Measurements from ENCODE around the gene CENPX. TPM values are rescaled to one million over a fixed set of nuclear protein-coding genes. Genes with fewer than 3 reads are reported as not detected.
A peak's percentile ranks its signal among the peaks of the same experiment; 100 is the strongest.
"Not testable (repeated sequence)": the region's sequence is repeated elsewhere in the genome, so short reads cannot be mapped to it uniquely, and the experiment has no call there.

The CENPX gene
- total RNA-seq, 2 experiments from 2014 or later, result 57.3 to 73.0 TPM

DNA sequence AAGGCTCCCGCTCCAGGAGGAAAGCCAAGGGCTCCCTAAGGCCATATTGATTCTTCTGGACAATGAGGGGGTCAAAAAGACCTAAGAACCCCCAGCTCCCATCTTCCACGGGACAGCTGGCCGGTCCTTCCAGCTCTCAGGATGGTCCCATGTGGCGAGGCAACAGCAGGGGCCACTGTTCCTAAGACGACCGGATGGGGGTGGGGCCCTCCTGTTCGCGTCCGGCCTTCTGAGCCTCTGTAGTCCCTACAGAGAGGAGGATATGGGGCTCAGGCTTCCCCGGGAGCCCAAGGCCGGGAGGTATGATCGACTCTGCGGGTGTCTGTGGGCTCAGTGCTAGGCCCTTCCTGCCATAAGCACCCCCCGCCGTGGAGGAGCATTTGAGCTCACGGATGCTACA is 20.8 kb upstream of the CENPX start:
- Mint-ChIP-seq H3K9me3 (no peaks in the 10 kb centered on the region), H3K36me3 (ENCODE audit: low read depth) (peaks cover 3% of the 10 kb centered on the region), H3K27me3 (no peaks in the 10 kb centered on the region), H3K4me1 (peaks cover 6% of the 10 kb centered on the region), H3K27ac (no peak overlapping the region), H3K4me3 (no peak overlapping the region)
- CTCF ChIA-PET, result interaction anchor here (1.6 to 2.2 kb wide), 2 partner anchors 13 to 63 kb away, joined by 4 read pairs; no protein-coding TSS in a partner anchor
- no peak for DNase-seq
- POLR2A ChIA-PET, result interaction anchor here (0.6 kb wide), 1 partner anchor 13 kb away, joined by 3 read pairs; no protein-coding TSS in a partner anchor

DNA sequence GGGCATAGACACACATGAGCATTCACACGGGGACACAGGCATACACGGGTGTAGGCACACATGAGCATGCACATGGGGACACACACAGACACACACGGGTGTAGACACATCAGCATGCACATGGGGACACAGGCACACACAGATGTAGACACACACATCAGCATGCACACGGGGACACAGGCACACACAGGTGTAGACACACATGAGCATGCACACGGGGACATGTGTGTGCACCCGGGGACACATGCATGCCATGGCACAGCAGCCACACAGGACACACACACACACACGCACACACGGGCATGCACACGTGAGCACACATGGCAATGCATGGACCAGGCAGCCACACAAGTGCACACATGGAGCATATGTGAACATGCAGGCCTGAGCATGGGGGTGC is 20.0 kb upstream of the CENPX start:
- H3K9me3 Mint-ChIP-seq, result no peaks in the 10 kb centered on the region
- no peak overlapping the region for H3K4me3 Mint-ChIP-seq
- POLR2A ChIA-PET, result interaction anchor here (0.6 kb wide), 1 partner anchor 549 kb away, joined by 3 read pairs; no protein-coding TSS in a partner anchor
- H3K4me1 Mint-ChIP-seq, result peaks cover 11% of the 10 kb centered on the region
- no peak overlapping the region for H3K27ac Mint-ChIP-seq
- no peak for DNase-seq
- H3K36me3 Mint-ChIP-seq (ENCODE audit: low read depth), result peaks cover 2% of the 10 kb centered on the region
- no peaks in the 10 kb centered on the region for H3K27me3 Mint-ChIP-seq
- CTCF ChIA-PET, result interaction anchor here (2.2 kb wide), 1 partner anchor 12 kb away, joined by 4 read pairs; no protein-coding TSS in a partner anchor

DNA sequence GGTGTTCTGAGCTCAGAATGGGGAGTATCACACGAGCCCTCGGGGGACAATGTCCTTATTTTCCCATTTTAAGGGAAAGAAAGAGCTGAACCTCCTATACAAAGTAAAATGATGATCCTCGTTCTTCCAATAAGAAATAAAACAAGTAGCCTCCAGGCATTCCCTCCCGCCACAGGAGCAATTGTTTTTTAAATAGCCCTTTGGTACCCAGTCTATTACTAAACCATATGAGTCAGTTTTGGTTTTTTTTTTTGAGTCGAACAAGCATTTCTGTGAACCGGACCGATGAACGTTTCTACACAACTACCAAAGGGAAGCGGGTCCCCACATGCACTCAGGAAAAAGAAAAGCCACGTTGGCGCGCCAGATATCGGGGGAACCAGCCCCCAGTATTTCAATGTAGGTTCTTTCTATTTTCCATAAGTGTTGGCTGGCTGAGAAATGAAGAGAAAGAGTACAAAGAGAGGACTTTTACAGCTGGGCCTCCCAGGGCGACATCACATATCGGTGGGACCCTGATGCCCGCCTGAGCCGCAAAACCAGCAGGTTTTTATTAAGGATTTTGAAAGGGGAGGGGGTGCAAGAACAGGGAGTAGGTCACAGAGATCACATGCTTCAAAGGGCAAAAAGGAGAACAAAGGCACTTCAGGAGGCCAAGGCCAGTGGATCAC is 18.6 kb upstream of the CENPX start:
- no peak for DNase-seq
- POLR2A ChIA-PET, result no interaction called here
- H3K27ac Mint-ChIP-seq, result no peak overlapping the region
- CTCF ChIA-PET, result interaction anchor here (0.6 to 1.5 kb wide), 3 partner anchors 9 to 239 kb away, joined by 4 to 6 read pairs (median 4); partner anchors contain the start of gene RAC3
- no peaks in the 10 kb centered on the region for H3K9me3 Mint-ChIP-seq
- H3K4me3 Mint-ChIP-seq, result no peak overlapping the region
- H3K27me3 Mint-ChIP-seq, result no peaks in the 10 kb centered on the region
- H3K4me1 Mint-ChIP-seq, result peaks cover 13% of the 10 kb centered on the region
- no peaks in the 10 kb centered on the region for H3K36me3 Mint-ChIP-seq (ENCODE audit: low read depth)

DNA sequence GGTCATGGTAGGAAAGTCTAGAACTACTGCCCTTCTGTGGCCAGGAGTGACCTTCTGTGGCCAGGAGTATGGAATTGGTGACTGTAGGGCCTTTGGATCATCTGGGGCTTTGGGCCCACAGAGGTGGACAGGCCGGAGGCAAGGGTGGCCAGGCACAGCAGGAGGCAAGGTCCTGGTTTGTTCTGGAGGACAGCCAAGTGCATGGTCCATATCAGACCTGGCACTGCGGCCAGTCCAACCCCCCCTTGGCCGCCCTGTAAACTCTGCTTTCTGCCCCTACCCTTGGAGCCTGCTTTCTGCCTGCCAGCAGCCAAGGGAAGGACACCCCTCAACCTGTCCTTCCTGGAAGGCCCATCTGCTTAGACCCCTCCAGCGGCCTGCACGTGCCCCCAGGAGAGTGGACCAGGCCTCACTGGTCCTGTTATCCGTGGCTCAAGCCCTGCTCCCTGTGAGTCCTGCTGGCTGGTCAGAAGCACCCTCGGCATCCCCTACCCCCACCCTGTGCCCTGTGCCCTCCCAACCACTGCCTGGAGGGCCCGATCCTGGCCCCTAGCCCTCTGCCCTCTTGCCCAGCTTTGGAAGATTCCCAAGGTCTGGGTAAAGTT is 17.1 kb upstream of the CENPX start:
- CTCF ChIA-PET, result interaction anchor here (1.0 to 1.5 kb wide), 2 partner anchors 10 to 17 kb away, joined by 4 read pairs; partner anchors contain the start of gene CENPX
- POLR2A ChIA-PET, result no interaction called here
- no peaks in the 10 kb centered on the region for H3K27me3 Mint-ChIP-seq

DNA sequence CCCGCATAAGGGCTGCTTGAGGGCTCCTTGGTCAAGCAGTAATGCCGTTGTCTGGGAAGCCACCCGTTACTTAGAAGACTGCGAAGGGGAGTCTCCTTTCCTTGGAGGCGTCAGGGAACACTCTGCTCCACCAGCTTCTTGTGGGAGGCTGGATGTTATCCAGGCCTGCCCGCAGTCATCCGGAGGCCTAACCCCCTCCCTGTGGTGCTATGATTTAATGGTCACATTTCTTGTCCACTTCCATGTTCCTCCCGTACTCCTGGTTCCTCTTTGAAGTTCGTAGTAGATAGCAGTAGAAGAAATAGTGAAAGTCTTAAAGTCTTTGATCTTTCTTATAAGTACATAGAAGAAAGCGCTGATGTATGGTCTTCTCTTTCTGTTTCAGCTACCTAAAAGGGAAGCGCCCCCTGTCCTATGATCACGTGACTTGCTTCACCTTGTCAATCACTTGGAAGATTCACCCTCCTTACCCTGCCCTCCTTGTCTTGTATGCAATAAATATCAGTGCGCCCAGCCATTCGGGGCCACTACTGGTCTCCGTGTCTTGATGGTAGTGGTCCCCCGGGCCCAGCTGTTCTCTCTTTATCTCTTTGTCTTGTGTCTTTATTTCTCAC is 16.2 kb upstream of the CENPX start:
- H3K9me3 Mint-ChIP-seq; H3K27ac Mint-ChIP-seq; H3K27me3 Mint-ChIP-seq; H3K36me3 Mint-ChIP-seq (ENCODE audit: low read depth); H3K4me3 Mint-ChIP-seq; POLR2A ChIA-PET; DNase-seq: not testable (repeated sequence)
- CTCF ChIA-PET, result interaction anchor here (0.6 to 4.7 kb wide), 4 partner anchors 10 to 66 kb away, joined by 3 to 49 read pairs (median 8); partner anchors contain the start of genes CENPX and LRRC45
- peaks cover 25% of the 10 kb centered on the region for H3K4me1 Mint-ChIP-seq

More for the DNA sequence above, 17.1 kb upstream of the CENPX start:
- Mint-ChIP-seq H3K4me3 (no peak overlapping the region), H3K4me1 (peaks cover 25% of the 10 kb centered on the region), H3K27ac (no peak overlapping the region), H3K9me3 (no peaks in the 10 kb centered on the region), H3K36me3 (ENCODE audit: low read depth) (peaks cover 8% of the 10 kb centered on the region)
- no peak for DNase-seq

DNA sequence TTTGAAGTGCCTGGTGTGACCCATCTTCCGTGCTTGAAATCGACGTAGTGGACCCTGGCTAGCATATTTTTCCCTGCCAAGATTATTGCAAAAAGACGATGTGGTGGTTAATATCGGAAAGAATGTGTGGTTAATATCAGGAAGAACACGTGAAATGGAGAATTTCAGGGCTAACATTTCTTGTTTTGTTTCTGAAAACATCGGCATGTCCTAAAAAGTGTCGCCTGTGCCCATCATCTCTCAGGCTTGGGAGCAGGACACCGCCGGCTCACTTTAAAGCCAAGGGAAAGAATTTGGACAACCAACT is 15.2 kb upstream of the CENPX start:
- peaks cover 8% of the 10 kb centered on the region for H3K36me3 Mint-ChIP-seq (ENCODE audit: low read depth)
- CTCF ChIA-PET, result interaction anchor here (0.6 to 4.7 kb wide), 29 partner anchors 9 to 255 kb away, joined by 3 to 49 read pairs (median 4); partner anchors contain the start of genes CENPX and LRRC45

DNA sequence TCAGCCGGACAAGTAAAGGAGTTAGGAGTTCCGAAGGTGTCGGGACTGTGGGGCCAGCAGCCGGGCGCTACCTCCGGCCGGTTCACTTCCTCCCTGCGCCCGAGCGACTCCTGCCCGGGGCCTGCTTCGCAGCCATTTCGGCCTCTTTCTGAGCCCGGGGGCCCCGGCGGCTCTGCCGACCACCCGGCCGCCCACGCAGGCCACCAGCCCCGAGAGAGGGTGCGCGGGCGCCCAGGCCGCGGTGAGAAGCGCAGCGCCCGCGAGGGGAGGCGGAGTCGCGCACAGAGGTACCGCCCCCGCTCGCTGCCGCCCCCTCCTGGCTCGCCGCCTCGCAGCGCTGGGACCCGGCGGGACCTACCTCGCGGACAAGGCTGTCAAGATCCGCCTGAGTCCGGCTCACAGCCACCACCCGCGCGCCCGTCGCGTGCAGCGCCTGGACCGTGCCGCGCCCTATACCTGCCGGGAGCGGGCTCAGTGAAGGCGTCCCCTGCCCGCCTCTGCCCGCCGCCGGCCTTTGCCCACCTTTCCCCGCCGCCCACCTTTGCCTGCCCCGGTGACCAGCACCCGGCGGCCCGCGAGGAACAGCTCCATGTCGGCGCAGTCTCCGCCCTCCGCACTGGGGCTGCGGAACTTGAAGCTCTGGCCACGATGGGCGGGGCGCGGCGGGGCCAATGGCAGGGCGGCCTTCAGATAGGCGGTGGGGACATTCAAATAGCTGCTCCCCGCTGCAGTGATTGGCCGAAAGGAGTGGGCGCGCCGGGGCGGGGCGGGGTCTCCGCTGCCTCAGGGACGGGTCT is 14.6 kb upstream of the CENPX start, which contains the start of gene DCXR:
Gene DCXR, minus strand, starts transcription at position 606 of the 797 bp plus-strand sequence. Its CDS starts 15 bp downstream, at position 591.
- POLR2A ChIA-PET, result interaction anchor here (0.7 to 0.9 kb wide), 6 partner anchors 11 to 76 kb away, joined by 3 to 4 read pairs (median 3); partner anchors contain the start of genes CENPX and LRRC45
- H3K27me3 Mint-ChIP-seq, result no peaks in the 10 kb centered on the region
- H3K4me1 Mint-ChIP-seq, result peaks cover 28% of the 10 kb centered on the region
- peak; percentile 98 for DNase-seq
- peaks cover 8% of the 10 kb centered on the region for H3K36me3 Mint-ChIP-seq (ENCODE audit: low read depth)
- CTCF ChIA-PET, result interaction anchor here (0.6 to 4.7 kb wide), 30 partner anchors 9 to 255 kb away, joined by 3 to 49 read pairs (median 4); partner anchors contain the start of genes CENPX and LRRC45
- H3K27ac Mint-ChIP-seq, result peak within 1 kb of the TSS; percentile 97
- H3K4me3 Mint-ChIP-seq, result peak within 1 kb of the TSS; percentile 85
- no peaks in the 10 kb centered on the region for H3K9me3 Mint-ChIP-seq

More for the DNA sequence above, 15.2 kb upstream of the CENPX start:
- Mint-ChIP-seq H3K27ac (peak overlapping the region; percentile 97), H3K27me3 (no peaks in the 10 kb centered on the region), H3K4me1 (peaks cover 27% of the 10 kb centered on the region), H3K4me3 (peak overlapping the region; percentile 85), H3K9me3 (no peaks in the 10 kb centered on the region)
- no peak for DNase-seq
- POLR2A ChIA-PET, result interaction anchor here (0.7 to 0.9 kb wide), 6 partner anchors 12 to 75 kb away, joined by 3 to 4 read pairs (median 3); partner anchors contain the start of genes CENPX and LRRC45

DNA sequence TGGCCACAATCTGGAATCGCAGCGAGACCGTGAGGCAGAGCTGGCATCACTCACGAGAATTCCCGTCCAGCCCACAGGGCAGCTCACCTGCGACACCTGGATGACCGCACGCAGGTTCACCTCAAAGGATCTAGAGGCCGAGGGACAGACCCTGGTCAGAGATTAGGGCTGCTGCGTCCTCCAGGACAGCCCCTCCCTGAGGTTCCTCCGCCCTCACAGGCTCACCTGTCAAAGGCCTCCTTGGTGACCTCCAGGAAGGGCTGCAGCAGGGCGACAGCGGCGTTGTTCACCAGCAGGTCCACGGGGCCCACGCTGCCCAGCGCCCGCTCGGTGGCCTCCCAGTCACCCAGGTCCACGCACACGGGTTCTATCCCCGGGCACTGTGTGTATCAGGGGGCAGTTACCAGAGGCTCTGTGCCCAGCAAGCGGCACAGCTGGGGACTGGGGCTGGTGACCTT is 14.0 kb upstream of the CENPX start:
- H3K4me1 Mint-ChIP-seq, result peaks cover 28% of the 10 kb centered on the region
- no peaks in the 10 kb centered on the region for H3K9me3 Mint-ChIP-seq
- ChIA-PET POLR2A (no interaction called here), CTCF (interaction anchor here (1.0 to 4.7 kb wide), 2 partner anchors 15 to 183 kb away, joined by 3 to 49 read pairs; partner anchors contain the start of genes CENPX and LRRC45)
- H3K27me3 Mint-ChIP-seq, result no peaks in the 10 kb centered on the region
- peak overlapping the region; percentile 85 for H3K4me3 Mint-ChIP-seq
- no peak for DNase-seq
- peak overlapping the region; percentile 62 for H3K27ac Mint-ChIP-seq
- peaks cover 8% of the 10 kb centered on the region for H3K36me3 Mint-ChIP-seq (ENCODE audit: low read depth)

DNA sequence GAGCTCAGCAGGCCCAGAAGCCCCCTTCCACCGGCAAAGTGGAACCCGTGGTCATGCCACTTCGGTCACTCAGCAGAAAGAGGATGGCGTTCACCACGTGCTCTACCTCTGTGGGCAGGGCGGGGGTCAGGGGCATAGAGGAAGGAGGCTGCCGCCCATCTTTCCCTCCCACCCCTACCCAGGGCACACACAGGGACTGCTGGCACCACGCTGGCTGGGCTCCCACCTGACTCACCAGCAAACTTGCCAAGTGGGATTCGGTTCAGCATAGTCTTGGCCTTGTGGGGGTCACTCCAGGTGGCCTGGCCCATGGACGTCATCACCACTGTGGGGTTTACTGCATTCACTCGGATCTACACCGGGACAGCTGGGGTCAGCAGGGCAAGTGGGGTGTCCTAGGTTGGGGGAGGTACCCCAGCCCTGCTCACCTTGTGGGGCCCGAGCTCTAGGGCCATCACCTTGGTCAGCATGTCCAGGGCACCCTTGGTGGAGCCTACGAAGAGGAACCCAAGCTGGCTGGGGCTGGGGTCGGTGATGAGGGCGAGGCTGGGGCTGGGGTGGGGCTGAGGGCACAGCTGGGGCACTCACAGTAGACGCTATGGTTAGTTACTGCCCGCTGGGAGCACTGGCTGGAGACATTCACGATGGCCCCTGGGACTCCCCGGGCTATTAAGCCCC is 13.4 kb upstream of the CENPX start:
- CTCF ChIA-PET, result interaction anchor here (1.0 to 4.7 kb wide), 3 partner anchors 15 to 183 kb away, joined by 3 to 49 read pairs (median 7); partner anchors contain the start of genes CENPX and LRRC45
- no peaks in the 10 kb centered on the region for H3K27me3 Mint-ChIP-seq
- peaks cover 8% of the 10 kb centered on the region for H3K36me3 Mint-ChIP-seq (ENCODE audit: low read depth)
- POLR2A ChIA-PET, result no interaction called here
- DNase-seq, result no peak
- H3K4me3 Mint-ChIP-seq, result peak overlapping the region; percentile 85
- no peaks in the 10 kb centered on the region for H3K9me3 Mint-ChIP-seq
- peak overlapping the region; percentile 5 for H3K27ac Mint-ChIP-seq
- peaks cover 28% of the 10 kb centered on the region for H3K4me1 Mint-ChIP-seq

DNA sequence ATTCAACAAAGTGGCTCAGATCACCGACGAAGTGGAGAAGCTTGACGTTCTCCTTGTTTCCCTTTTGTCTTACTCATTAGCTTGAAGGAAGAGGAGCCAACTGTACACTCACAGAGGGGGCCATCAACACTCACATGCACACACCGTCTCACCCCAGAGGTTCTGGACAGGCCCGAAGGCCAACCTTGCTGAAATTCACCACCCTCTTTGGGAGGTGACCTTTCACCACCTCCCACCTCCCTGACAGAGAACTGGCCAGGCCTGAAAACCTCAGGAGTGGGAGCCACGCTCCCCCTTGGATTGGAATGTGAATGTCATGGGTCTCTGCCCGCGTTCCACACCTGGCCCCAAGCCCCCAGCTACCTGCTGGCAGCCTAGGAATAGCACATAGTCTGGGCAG is 12.8 kb upstream of the CENPX start:
- Mint-ChIP-seq H3K4me3 (peak overlapping the region; percentile 85), H3K36me3 (ENCODE audit: low read depth) (peaks cover 8% of the 10 kb centered on the region), H3K4me1 (peaks cover 29% of the 10 kb centered on the region), H3K27ac (no peak overlapping the region), H3K9me3 (no peaks in the 10 kb centered on the region), H3K27me3 (no peaks in the 10 kb centered on the region)
- POLR2A ChIA-PET, result no interaction called here
- no peak for DNase-seq
- CTCF ChIA-PET, result interaction anchor here (0.6 to 4.7 kb wide), 5 partner anchors 10 to 460 kb away, joined by 3 to 49 read pairs (median 3); partner anchors contain the start of genes CENPX and LRRC45

DNA sequence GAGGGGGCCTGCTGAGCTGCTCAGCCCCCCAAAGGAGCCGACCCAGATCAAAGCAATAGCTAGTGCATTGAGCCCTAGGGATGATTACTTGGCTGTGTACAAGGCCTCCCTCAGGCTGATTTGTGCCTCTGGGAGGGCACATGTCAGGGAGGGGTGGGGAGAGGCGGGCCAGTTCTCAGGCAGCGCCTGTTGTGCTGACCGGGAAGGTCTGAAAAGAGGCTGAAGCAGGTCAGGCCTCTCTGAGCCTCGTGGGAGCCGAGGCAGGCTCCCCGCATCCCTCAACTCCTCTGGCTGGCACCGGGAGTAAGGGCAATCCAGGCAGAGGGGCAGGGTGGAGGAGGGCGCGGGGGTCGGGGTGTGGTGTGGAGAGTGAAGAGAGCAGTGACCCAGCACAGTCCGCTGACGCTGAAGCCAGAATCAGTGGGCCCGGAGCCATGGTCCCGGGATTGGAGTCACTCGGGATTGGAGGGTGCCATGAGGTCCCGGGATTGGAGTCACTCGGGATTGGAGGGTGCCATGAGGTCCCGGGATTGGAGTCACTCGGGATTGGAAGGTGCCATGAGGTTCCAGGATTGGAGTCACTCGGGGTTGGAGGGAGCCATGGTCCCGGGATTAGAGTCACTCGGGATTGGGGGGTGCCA is 11.8 kb upstream of the CENPX start:
- Mint-ChIP-seq H3K27ac (no peak overlapping the region), H3K36me3 (ENCODE audit: low read depth) (peaks cover 9% of the 10 kb centered on the region), H3K4me1 (peaks cover 33% of the 10 kb centered on the region), H3K9me3 (no peaks in the 10 kb centered on the region), H3K4me3 (no peak overlapping the region), H3K27me3 (no peaks in the 10 kb centered on the region)
- ChIA-PET POLR2A (no interaction called here), CTCF (interaction anchor here (0.8 to 4.7 kb wide), 4 partner anchors 9 to 120 kb away, joined by 3 to 49 read pairs (median 5); partner anchors contain the start of genes CENPX and LRRC45)
- DNase-seq, result no peak
